OCI-LY3 (cell line): ENCODE measurements around the gene CSNK1A1.
"Not testable (repeated sequence)": the region's sequence is repeated elsewhere in the genome, so short reads cannot be mapped to it uniquely, and the experiment has no call there.

ENCODE experiments used
- H2AFZ ChIP-seq: fragments of 200-600, 300-600 bp; shearing (Covaris generic); 2 replicates; pipeline ENCODE4 v1.6.0; 2014; ENCODE audit warnings: antibody characterized with exemption, low read depth, low read length
- H3K27ac ChIP-seq: fragments of 200-600, 300-600 bp; sonication (generic); 2 replicates; pipeline ENCODE4 v1.5.1; 2014; ENCODE audit warnings: mild to moderate bottlenecking, low read length, moderate library complexity, mixed read lengths
- H3K27me3 ChIP-seq: fragments of 200-600, 300-600 bp; sonication (generic); 2 replicates; pipeline ENCODE4 v1.6.1; 2014; ENCODE audit warnings: low read depth, low read length, mixed read lengths
- H3K36me3 ChIP-seq: fragments of 200-600, 300-600 bp; sonication (generic); replicated peaks from 2 replicates; pipeline ENCODE3; 2014; ENCODE audit warnings: low read depth, low read length, mixed read lengths
- H3K4me1 ChIP-seq: fragments of 300-600, 200-600 bp; sonication (generic); 2 replicates; pipeline ENCODE4 v1.6.1; 2014; ENCODE audit warnings: low read length, mixed read lengths
- H3K4me2 ChIP-seq: fragments of 200-600, 300-600 bp; sonication (generic); 2 replicates; pipeline ENCODE4 v1.6.1; 2014; ENCODE audit warnings: low read length, mixed read lengths
- H3K4me3 ChIP-seq: fragments of 300-600, 200-600 bp; sonication (generic); 2 replicates; pipeline ENCODE4 v1.5.1; 2014; ENCODE audit warnings: antibody characterized with exemption, mild to moderate bottlenecking, low read length, moderate library complexity
- H3K79me2 ChIP-seq: fragments of 300-600, 200-600 bp; shearing (Covaris generic); 2 replicates; pipeline ENCODE4 v1.6.1; 2014; ENCODE audit warnings: mild to moderate bottlenecking, low read length, mixed read lengths
- H3K9ac ChIP-seq: fragments of 300-600, 200-600 bp; shearing (Covaris generic); 2 replicates; pipeline ENCODE4 v1.6.0; 2014; ENCODE audit warnings: mild to moderate bottlenecking, low read length, moderate library complexity
- H3K9me3 ChIP-seq: fragments of 200-600, 300-600 bp; shearing (Covaris generic); 2 replicates; pipeline ENCODE4 v1.6.1; 2014; ENCODE audit warnings: low read length, mixed read lengths; ENCODE audit not compliant: insufficient read depth
- H4K20me1 ChIP-seq: fragments of 200-600, 300-600 bp; sonication (generic); 2 replicates; pipeline ENCODE4 v1.6.1; 2016; ENCODE audit warnings: low read length, mixed read lengths; ENCODE audit not compliant: insufficient read depth
- EZH2phosphoT487 ChIP-seq: fragments of 200-600 bp; shearing (Covaris generic); IDR thresholded peaks from 2 replicates; pipeline ENCODE4 v1.6.1; 2018; ENCODE audit warnings: antibody characterized with exemption, mixed run types, low read depth
- TF ChIP-seq, protein P1 (sequence below): fragments of 200-600, 300-600 bp; sonication (generic); IDR thresholded peaks from 2 replicates; pipeline ENCODE4 v1.5.1; 2014; ENCODE audit warnings: antibody characterized with exemption, low read length, low read depth

CSNK1A1 gene

DNA sequence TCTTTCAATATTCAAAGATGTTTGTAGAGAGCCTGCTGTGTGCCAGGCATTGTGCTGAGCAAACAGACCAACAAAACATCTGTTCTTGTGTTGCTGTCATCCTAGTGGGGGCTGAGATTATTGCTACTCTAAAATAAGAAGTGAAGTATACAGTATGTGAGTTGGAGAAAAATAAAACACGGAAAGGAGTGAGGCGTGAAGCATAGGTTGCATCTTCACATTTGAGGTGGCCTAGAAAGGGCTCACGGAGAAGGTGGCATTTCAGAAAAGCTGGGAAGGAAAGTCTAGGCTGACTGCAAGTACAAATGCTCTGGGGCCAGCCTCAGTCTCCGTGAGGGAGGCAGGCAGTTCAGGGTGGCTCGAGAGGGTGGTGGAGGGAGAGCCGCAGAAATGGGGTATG lies 80.3 kb downstream of the CSNK1A1 start:
- Histone ChIP-seq H3K4me1 (no peaks in the 10 kb centered on the region), H4K20me1 (no peaks in the 10 kb centered on the region), H2AFZ (no peak overlapping the region), H3K27ac (no peak overlapping the region), H3K36me3 (no peaks in the 10 kb centered on the region), H3K27me3 (no peaks in the 10 kb centered on the region), H3K79me2 (no peaks in the 10 kb centered on the region), H3K9me3 (no peaks in the 10 kb centered on the region), H3K4me2 (no peak overlapping the region), H3K9ac (no peak overlapping the region), H3K4me3 (no peak overlapping the region)
- no peak for TF ChIP-seq EZH2phosphoT487
- TF ChIP-seq, protein P1, sequence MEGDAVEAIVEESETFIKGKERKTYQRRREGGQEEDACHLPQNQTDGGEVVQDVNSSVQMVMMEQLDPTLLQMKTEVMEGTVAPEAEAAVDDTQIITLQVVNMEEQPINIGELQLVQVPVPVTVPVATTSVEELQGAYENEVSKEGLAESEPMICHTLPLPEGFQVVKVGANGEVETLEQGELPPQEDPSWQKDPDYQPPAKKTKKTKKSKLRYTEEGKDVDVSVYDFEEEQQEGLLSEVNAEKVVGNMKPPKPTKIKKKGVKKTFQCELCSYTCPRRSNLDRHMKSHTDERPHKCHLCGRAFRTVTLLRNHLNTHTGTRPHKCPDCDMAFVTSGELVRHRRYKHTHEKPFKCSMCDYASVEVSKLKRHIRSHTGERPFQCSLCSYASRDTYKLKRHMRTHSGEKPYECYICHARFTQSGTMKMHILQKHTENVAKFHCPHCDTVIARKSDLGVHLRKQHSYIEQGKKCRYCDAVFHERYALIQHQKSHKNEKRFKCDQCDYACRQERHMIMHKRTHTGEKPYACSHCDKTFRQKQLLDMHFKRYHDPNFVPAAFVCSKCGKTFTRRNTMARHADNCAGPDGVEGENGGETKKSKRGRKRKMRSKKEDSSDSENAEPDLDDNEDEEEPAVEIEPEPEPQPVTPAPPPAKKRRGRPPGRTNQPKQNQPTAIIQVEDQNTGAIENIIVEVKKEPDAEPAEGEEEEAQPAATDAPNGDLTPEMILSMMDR: no peak

DNA sequence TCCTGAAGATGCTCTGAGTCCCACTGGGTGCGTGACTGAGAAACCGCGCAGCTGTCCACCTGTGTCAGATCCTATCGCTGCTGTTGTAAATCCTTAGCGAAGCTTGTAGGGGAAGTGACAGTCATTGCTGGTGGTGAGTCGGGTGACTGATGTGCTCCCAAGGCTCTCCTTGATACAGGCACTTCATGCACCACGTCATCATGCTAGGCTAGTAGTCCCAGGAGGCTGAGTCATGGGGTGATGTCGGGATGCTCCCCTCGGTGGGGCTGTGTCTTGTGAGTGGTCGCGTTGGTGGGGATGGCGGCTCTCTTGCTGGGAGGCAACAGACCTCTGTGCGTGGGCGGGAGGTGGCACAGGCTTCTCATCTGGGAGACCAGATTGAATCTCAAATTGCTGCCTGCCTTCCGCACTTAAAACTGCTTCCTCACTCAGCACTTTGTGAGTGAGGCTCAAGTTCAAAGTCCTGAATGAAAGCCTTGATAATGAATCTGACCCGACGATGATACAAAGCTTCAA lies 84.7 kb downstream of the CSNK1A1 start:
- H3K9me3 ChIP-seq: no peaks in the 10 kb centered on the region

DNA sequence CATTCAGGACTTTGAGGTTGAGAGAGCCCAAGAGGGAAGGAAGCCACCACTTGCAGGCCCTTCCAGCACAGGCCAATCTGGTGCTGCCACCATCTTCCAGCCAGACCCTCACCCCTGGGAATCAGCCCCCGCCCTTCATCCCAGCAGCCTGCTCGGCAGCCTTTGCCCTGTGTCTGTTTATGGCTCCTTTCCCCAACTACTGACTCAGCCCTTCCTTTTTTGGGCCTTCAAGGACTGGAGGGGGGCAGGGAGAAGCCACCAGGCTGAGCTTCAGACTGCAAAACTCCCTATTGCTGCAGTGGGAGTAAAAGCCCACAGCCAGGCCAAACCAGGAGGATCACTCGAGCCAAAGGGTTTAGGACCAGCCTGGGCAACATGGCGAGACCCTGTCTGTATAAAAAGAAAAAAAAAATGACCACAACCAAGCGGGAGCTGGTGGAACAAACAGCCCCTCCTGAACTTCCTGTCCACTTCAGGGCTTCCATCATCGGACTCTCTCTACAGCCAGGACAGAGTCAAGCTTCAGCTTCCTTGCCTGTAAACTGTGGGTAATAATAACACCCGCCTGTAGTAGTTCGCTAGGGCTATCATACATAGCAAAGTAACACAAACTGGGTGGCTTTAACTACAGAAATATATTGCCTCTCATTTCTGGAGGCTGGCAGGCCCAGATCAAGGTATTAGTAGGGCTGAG lies 86.3 kb downstream of the CSNK1A1 start:
- TF ChIP-seq, protein P1: no peak
- TF ChIP-seq EZH2phosphoT487: no peak
- Histone ChIP-seq H4K20me1 (no peaks in the 10 kb centered on the region), H3K9me3 (no peaks in the 10 kb centered on the region), H3K9ac (no peak overlapping the region), H3K4me2 (no peak overlapping the region), H3K27me3 (no peaks in the 10 kb centered on the region), H3K36me3 (no peaks in the 10 kb centered on the region), H2AFZ (no peak overlapping the region), H3K27ac (no peak overlapping the region), H3K4me3 (no peak overlapping the region), H3K79me2 (no peaks in the 10 kb centered on the region), H3K4me1 (no peaks in the 10 kb centered on the region)

More for the DNA sequence above, 84.7 kb downstream of the CSNK1A1 start:
- Histone ChIP-seq H3K27me3 (no peaks in the 10 kb centered on the region), H3K79me2 (no peaks in the 10 kb centered on the region), H3K4me1 (no peaks in the 10 kb centered on the region), H3K4me2 (no peak overlapping the region), H3K4me3 (no peak overlapping the region), H3K9ac (no peak overlapping the region), H2AFZ (no peak overlapping the region), H4K20me1 (no peaks in the 10 kb centered on the region), H3K27ac (no peak overlapping the region), H3K36me3 (no peaks in the 10 kb centered on the region)
- TF ChIP-seq, protein P1: no peak
- no peak for TF ChIP-seq EZH2phosphoT487

DNA sequence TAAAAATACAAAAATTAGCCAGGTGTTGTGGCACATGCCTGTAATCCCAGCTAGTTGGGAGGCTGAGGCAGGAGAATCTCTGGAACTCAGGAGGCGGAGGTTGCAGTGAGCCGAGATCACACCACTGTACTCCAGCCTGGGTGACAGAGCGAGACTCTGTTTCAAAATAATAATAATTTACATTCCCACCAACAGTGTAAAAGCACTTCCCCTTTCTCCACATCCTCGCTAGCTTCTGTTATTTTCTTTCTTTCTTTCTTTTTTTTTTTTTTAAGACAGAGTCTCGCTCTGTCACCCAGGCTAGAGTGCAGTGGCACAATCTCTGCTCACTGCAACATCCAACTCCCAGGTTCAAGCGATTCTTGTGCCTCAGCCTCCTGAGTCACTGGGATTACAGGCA lies 89.3 kb downstream of the CSNK1A1 start:
- not testable (repeated sequence) for H3K9me3 ChIP-seq, H3K9ac ChIP-seq, H3K79me2 ChIP-seq, H2AFZ ChIP-seq, H3K27ac ChIP-seq, H3K4me3 ChIP-seq, H3K36me3 ChIP-seq, H3K4me1 ChIP-seq, H4K20me1 ChIP-seq, H3K27me3 ChIP-seq, H3K4me2 ChIP-seq
